Measurements from ENCODE around the gene RSPRY1.

Gene RSPRY1

DNA sequence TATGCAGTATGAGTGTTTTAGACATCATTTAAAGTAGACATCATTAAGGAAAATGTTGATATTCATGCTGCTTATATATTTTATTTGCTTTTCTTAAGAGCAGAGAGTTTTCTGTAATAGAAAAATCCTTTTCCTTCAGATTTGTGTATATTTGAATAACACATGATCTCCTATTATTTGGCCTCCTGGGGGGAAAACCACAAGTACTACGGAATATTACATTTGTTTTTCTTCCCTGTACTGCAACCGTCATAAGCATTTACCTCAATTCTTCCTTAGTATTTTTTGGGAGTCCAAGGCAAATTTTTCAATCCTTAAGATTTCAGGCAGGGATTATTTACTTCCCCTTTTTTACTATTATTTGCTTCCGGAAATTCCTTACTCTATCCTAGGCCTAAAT, 6.0 kb downstream of the RSPRY1 start:
- Histone ChIP-seq H3K27me3 (ENCODE audit: control insufficient read depth, low read length) (no peaks in the 10 kb centered on the region), H3K9me3 (ENCODE audit: control insufficient read depth, insufficient read depth, low read length) (no peaks in the 10 kb centered on the region), H3F3A (ENCODE audit: control insufficient read depth, insufficient read depth) (no peaks in the 10 kb centered on the region), H3K36me3 (ENCODE audit: control insufficient read depth, low read length) (no peaks in the 10 kb centered on the region; the same call in none of the 2 replicates), H3K4me2 (ENCODE audit: low read length) (no peak overlapping the region), H3K9me2 (replicated peaks; ENCODE audit: control insufficient read depth, low read length) (no peaks in the 10 kb centered on the region), H3K79me2 (ENCODE audit: control insufficient read depth, low read length) (peaks cover 91% of the 10 kb centered on the region), H4K20me1 (ENCODE audit: control insufficient read depth, insufficient read depth, low read depth, low read length) (peaks cover 7% of the 10 kb centered on the region; the same call in 1 of the 2 replicates), H3K27ac (ENCODE audit: low read depth, low read length) (no peak overlapping the region), H3K4me3 (ENCODE audit: low read length) (no peak overlapping the region), H3K4me1 (ENCODE audit: control insufficient read depth, low read length) (peaks cover 14% of the 10 kb centered on the region)
- no peak for TF ChIP-seq EZH2phosphoT487 (IDR thresholded peaks at IDR 0.05; ENCODE audit: borderline replicate concordance, low read length)
- TF ChIP-seq, protein P1, sequence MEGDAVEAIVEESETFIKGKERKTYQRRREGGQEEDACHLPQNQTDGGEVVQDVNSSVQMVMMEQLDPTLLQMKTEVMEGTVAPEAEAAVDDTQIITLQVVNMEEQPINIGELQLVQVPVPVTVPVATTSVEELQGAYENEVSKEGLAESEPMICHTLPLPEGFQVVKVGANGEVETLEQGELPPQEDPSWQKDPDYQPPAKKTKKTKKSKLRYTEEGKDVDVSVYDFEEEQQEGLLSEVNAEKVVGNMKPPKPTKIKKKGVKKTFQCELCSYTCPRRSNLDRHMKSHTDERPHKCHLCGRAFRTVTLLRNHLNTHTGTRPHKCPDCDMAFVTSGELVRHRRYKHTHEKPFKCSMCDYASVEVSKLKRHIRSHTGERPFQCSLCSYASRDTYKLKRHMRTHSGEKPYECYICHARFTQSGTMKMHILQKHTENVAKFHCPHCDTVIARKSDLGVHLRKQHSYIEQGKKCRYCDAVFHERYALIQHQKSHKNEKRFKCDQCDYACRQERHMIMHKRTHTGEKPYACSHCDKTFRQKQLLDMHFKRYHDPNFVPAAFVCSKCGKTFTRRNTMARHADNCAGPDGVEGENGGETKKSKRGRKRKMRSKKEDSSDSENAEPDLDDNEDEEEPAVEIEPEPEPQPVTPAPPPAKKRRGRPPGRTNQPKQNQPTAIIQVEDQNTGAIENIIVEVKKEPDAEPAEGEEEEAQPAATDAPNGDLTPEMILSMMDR (IDR thresholded peaks at IDR 0.05; ENCODE audit: low read depth, low read length, poor library complexity, severe bottlenecking) = no peak

DNA sequence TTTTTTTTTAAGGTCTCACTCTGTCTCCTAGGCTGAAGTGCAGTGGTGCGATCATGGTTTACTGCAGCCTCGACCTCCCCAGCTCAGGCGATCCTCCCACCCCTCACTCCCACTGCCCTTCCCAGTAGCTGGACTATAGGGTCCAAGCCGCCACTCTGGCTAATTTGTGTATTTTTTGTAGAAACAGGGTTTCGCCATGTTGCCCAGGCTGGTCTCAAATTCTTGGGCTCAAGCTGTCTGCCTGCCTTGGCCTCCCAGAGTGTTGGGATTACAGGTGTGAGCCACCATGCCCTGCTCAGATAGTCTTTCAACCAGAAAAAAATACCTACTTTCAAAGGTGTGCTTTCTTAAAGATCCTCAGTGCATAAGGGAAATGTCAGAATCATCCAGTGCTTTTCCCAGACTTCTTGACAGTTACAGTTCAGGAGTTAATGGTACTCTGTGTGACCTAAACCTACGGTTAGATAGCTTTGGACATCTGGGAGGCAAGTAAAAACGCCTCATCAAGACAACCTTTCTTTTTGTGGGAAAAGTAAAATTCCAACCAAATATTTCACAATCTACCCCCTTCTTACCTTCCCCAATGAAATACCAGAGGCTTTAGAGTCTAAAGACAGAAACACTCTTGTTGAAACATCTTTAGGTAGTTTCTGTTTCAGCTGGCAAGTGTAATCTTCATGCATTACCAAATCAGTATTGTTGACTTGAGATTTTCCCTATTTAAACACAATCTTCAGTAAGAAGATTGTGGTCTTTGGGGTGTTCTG, 6.8 kb downstream of the RSPRY1 start:
- no peaks in the 10 kb centered on the region for H3K9me3 ChIP-seq (ENCODE audit: control insufficient read depth, insufficient read depth, low read length)
- TF ChIP-seq EZH2phosphoT487 (IDR thresholded peaks at IDR 0.05; ENCODE audit: borderline replicate concordance, low read length) = no peak
- TF ChIP-seq, protein P1 (IDR thresholded peaks at IDR 0.05; ENCODE audit: low read depth, low read length, poor library complexity, severe bottlenecking) = no peak
- H3K27ac ChIP-seq (ENCODE audit: low read depth, low read length) = no peak overlapping the region
- no peaks in the 10 kb centered on the region; the same call in none of the 2 replicates for H3K36me3 ChIP-seq (ENCODE audit: control insufficient read depth, low read length)
- no peak overlapping the region for H3K4me3 ChIP-seq (ENCODE audit: low read length)
- H3K27me3 ChIP-seq (ENCODE audit: control insufficient read depth, low read length) = no peaks in the 10 kb centered on the region
- peaks cover 7% of the 10 kb centered on the region for H3K4me1 ChIP-seq (ENCODE audit: control insufficient read depth, low read length)
- no peak overlapping the region for H3K4me2 ChIP-seq (ENCODE audit: low read length)
- H4K20me1 ChIP-seq (ENCODE audit: control insufficient read depth, insufficient read depth, low read depth, low read length) = peaks cover 7% of the 10 kb centered on the region; the same call in 1 of the 2 replicates
- H3F3A ChIP-seq (ENCODE audit: control insufficient read depth, insufficient read depth) = no peaks in the 10 kb centered on the region
- H3K79me2 ChIP-seq (ENCODE audit: control insufficient read depth, low read length) = peaks cover 85% of the 10 kb centered on the region
- no peaks in the 10 kb centered on the region for H3K9me2 ChIP-seq (replicated peaks; ENCODE audit: control insufficient read depth, low read length)

DNA sequence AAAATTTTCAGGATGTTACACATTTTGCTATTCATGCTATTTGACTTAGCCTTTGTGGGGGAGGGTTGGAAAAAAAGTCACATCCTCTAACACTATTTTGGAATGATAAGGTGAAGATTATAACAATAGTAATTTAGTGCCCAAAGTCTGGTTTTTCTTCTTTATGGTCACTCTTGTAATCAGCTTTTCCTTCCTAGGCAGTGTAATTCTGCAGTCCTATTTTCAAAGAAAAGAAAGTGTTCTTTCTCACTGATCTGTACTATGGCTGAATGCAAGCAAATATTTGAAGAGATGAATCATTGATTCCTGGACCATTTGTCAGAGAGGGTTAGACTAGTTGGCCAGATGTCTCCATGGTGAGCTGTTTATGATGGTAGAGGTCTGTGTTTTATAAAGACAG, 8.4 kb downstream of the RSPRY1 start:
- H3K4me3 ChIP-seq (ENCODE audit: low read length) = no peak overlapping the region
- H3K79me2 ChIP-seq (ENCODE audit: control insufficient read depth, low read length) = peaks cover 74% of the 10 kb centered on the region
- TF ChIP-seq EZH2phosphoT487 (IDR thresholded peaks at IDR 0.05; ENCODE audit: borderline replicate concordance, low read length) = no peak
- TF ChIP-seq, protein P1 (IDR thresholded peaks at IDR 0.05; ENCODE audit: low read depth, low read length, poor library complexity, severe bottlenecking) = no peak
- no peaks in the 10 kb centered on the region for H3K27me3 ChIP-seq (ENCODE audit: control insufficient read depth, low read length)
- peaks cover 4% of the 10 kb centered on the region; the same call in 1 of the 2 replicates for H3K4me1 ChIP-seq (ENCODE audit: control insufficient read depth, low read length)
- H4K20me1 ChIP-seq (ENCODE audit: control insufficient read depth, insufficient read depth, low read depth, low read length) = peaks cover 7% of the 10 kb centered on the region; the same call in 1 of the 2 replicates
- no peaks in the 10 kb centered on the region; the same call in none of the 2 replicates for H3K36me3 ChIP-seq (ENCODE audit: control insufficient read depth, low read length)
- no peaks in the 10 kb centered on the region for H3K9me2 ChIP-seq (replicated peaks; ENCODE audit: control insufficient read depth, low read length)
- no peak overlapping the region for H3K4me2 ChIP-seq (ENCODE audit: low read length)
- H3K27ac ChIP-seq (ENCODE audit: low read depth, low read length) = no peak overlapping the region
- no peaks in the 10 kb centered on the region for H3F3A ChIP-seq (ENCODE audit: control insufficient read depth, insufficient read depth)
- H3K9me3 ChIP-seq (ENCODE audit: control insufficient read depth, insufficient read depth, low read length) = no peaks in the 10 kb centered on the region

Measured in DOHH2 (cell line).